A549 (cell line): ENCODE measurements around the gene TNRC6C. TPM values are rescaled to one million over a fixed set of nuclear protein-coding genes. Genes with fewer than 3 reads are reported as not detected.

Source experiments
- ATAC-seq, 2 experiments: fragments of 200-7000 bp in 1 of 2; fragments of >200 bp in 1 of 2; cut with Nextera tagmentation in 1 of 2; cut with Tn5 transposase in 1 of 2; 3 replicates each; pipeline versions ENCODE4 v1.8.0 to v1.9.1; 2018 to 2020; ENCODE audit warnings: mild to moderate bottlenecking in 1 of 2, moderate library complexity in 1 of 2
- CTCF ChIA-PET: fragments of 300-600 bp; sonication (Branson Sonifier 250); formaldehyde crosslinking; extraction: SDS; loops from one replicate; lab custom pipeline; 2021; ENCODE audit warnings: antibody characterized with exemption, inconsistent platforms; lab: Yijun Ruan, JAX
- POLR2A ChIA-PET: fragments of 350-600 bp; formaldehyde crosslinking; extraction: SDS; loops from one replicate; lab custom pipeline; 2021; ENCODE audit warnings: antibody characterized with exemption, inconsistent platforms; lab: Yijun Ruan, JAX
- DNase-seq, 2 experiments: peaks; one replicate each; pipeline versions ENCODE4 v3.0.0 to v3.0.0-alpha.2; 2011 to 2016; ENCODE audit warnings: low read depth in 1 of 2, low spot score in 1 of 2
- FAIRE-seq: peaks from 2 replicates; lab custom pipeline; 2011; peaks lifted over from hg19 to GRCh38; lab: Jason Lieb, UNC
- H3K27ac ChIP-seq, 2 experiments: fragments of >200 bp; sonication (Bioruptor Twin); formaldehyde crosslinking; 3 replicates each; pipeline ENCODE4 v1.5.1; 2016 to 2017
- H3K4me1 ChIP-seq: fragments of >200 bp; sonication (Bioruptor Twin); formaldehyde crosslinking; 3 replicates; pipeline ENCODE4 v1.6.1; 2016
- H3K4me2 ChIP-seq: fragments of >200 bp; sonication (Bioruptor Twin); formaldehyde crosslinking; 3 replicates; pipeline ENCODE4 v1.6.1; 2016
- H3K4me3 ChIP-seq: fragments of >200 bp; sonication (Bioruptor Twin); formaldehyde crosslinking; 3 replicates; pipeline ENCODE4 v1.5.1; 2016
- H3K9me3 ChIP-seq: fragments of >200 bp; sonication (Bioruptor Twin); formaldehyde crosslinking; 3 replicates; pipeline ENCODE4 v1.6.1; 2016
- BHLHE40 ChIP-seq: IDR thresholded peaks from 2 replicates; pipeline ENCODE4 v1.6.1; 2012; ENCODE audit warnings: low read depth, low read length, inconsistent platforms
- CBX2 ChIP-seq: fragments of 200-600 bp; sonication (generic); IDR thresholded peaks from 2 replicates; pipeline ENCODE4 v1.6.1; 2016; ENCODE audit warnings: low read depth, mild to moderate bottlenecking, borderline replicate concordance
- CBX8 ChIP-seq: fragments of 200-600 bp; sonication (generic); IDR thresholded peaks from 2 replicates; pipeline ENCODE4 v1.6.1; 2016
- EHF ChIP-seq: fragments of 250-450 bp; sonication (Bioruptor Pico); IDR thresholded peaks from 2 replicates; pipeline ENCODE4 v1.5.0; 2020; ENCODE audit warnings: mild to moderate bottlenecking
- EP300 ChIP-seq, 2 experiments: fragments of >200 bp; sonication (Bioruptor Twin); formaldehyde crosslinking; IDR thresholded peaks; 2 replicates in 1 of 2; 3 replicates in 1 of 2; pipeline ENCODE4 v1.6.1; 2016 to 2017
- GATA3 ChIP-seq: IDR thresholded peaks from 2 replicates; pipeline ENCODE4 v1.6.1; 2012; ENCODE audit warnings: borderline replicate concordance
- HEYL ChIP-seq: fragments of 250-450 bp; sonication (Bioruptor Pico); IDR thresholded peaks from 2 replicates; pipeline ENCODE4 v1.8.0; 2021; ENCODE audit warnings: mild to moderate bottlenecking, moderate library complexity
- HOXA7 ChIP-seq: fragments of 250-450 bp; sonication (Bioruptor Pico); IDR thresholded peaks from 2 replicates; pipeline ENCODE4 v1.5.0; 2020; ENCODE audit warnings: mild to moderate bottlenecking, moderate library complexity
- KDM1A ChIP-seq: fragments of 200-600 bp; sonication (generic); IDR thresholded peaks from 2 replicates; pipeline ENCODE4 v1.6.1; 2016; ENCODE audit warnings: low read depth, mild to moderate bottlenecking
- KDM5A ChIP-seq: fragments of 200-600 bp; sonication (generic); IDR thresholded peaks from 2 replicates; pipeline ENCODE4 v1.6.1; 2016; ENCODE audit warnings: antibody characterized with exemption, mild to moderate bottlenecking
- MAFK ChIP-seq: fragments of 450-650 bp; IDR thresholded peaks from 2 replicates; pipeline ENCODE4 v1.6.1; 2014; ENCODE audit not compliant: partially characterized antibody
- NFE2L2 ChIP-seq: fragments of 150-350 bp; conservative IDR thresholded peaks from 2 replicates; pipeline ENCODE4 v1.6.1; 2014; ENCODE audit warnings: low read length
- POLR2AphosphoS2 ChIP-seq: conservative IDR thresholded peaks from 2 replicates; pipeline ENCODE4 v1.6.1; 2012; ENCODE audit warnings: low read length, improper control_type of control experiment, inconsistent platforms
- RAD21 ChIP-seq, 2 experiments: fragments of >200 bp in 1 of 2; sonication (Bioruptor Twin) in 1 of 2; formaldehyde crosslinking in 1 of 2; IDR thresholded peaks in 1 of 2; conservative IDR thresholded peaks in 1 of 2; 2 replicates in 1 of 2; 3 replicates in 1 of 2; pipeline ENCODE4 v1.6.1; 2012 to 2018; ENCODE audit warnings: inconsistent platforms in 1 of 2
- RCOR1 ChIP-seq: fragments of 150-350 bp; IDR thresholded peaks from 2 replicates; pipeline ENCODE4 v1.6.1; 2014; ENCODE audit warnings: antibody characterized with exemption, low read length, low read depth
- SMC3 ChIP-seq: fragments of >200 bp; sonication (Bioruptor Twin); formaldehyde crosslinking; IDR thresholded peaks from 3 replicates; pipeline ENCODE4 v1.6.1; 2018; ENCODE audit warnings: inconsistent platforms
- SREBF2 ChIP-seq: fragments of 450-650 bp; IDR thresholded peaks from 2 replicates; pipeline ENCODE4 v1.6.1; 2014; ENCODE audit warnings: mild to moderate bottlenecking, moderate library complexity
- TFCP2L1 ChIP-seq: fragments of 250-450 bp; sonication (Bioruptor Pico); IDR thresholded peaks from 2 replicates; pipeline ENCODE4 v1.5.0; 2021; ENCODE audit warnings: mild to moderate bottlenecking
- TP53 ChIP-seq: fragments of 250-450 bp; sonication (Bioruptor Pico); IDR thresholded peaks from 2 replicates; pipeline ENCODE4 v1.5.0; 2021; ENCODE audit warnings: mild to moderate bottlenecking, moderate library complexity
- ZC3H11A ChIP-seq: fragments of 450-650 bp; IDR thresholded peaks from 2 replicates; pipeline ENCODE4 v1.6.1; 2014; ENCODE audit warnings: antibody characterized with exemption, mild to moderate bottlenecking
- WGBS: methylation state at CpG from one replicate; pipeline ENCODE4 v1.1.6; 2017; ENCODE audit errors: missing lambda C conversion rate; 5-methylcytosine and 5-hydroxymethylcytosine counted together
- polyA plus RNA-seq, 4 experiments: library from polyadenylated mRNA; depleted of rRNA in 3 of 4; stranded (reverse); fragments of >200 nt; fragmentation: RNase III in 1 of 4; extraction: RNeasy Plus Mini Kit Qiagen cat#74134 plus additional on column Dnase treatment in 1 of 4; gene quantifications; 2 replicates in 3 of 4; 3 replicates in 1 of 4; pipeline ENCODE4 v1.2.3, GENCODE V29; 2011 to 2017
- TF ChIP-seq, protein P1 (sequence below): IDR thresholded peaks from 2 replicates; pipeline ENCODE4 v1.6.1; 2012; ENCODE audit warnings: low read depth, borderline replicate concordance
- TF ChIP-seq, protein P2 (sequence below): fragments of 250-450 bp; sonication (Bioruptor Pico); IDR thresholded peaks from 2 replicates; pipeline ENCODE4 v1.5.0; 2021; ENCODE audit warnings: mild to moderate bottlenecking, moderate library complexity, borderline replicate concordance
- TF ChIP-seq, protein P3 (sequence below): fragments of 150-350 bp; IDR thresholded peaks from 2 replicates; pipeline ENCODE4 v1.6.1; 2014; ENCODE audit warnings: low read depth, mild to moderate bottlenecking, low read length

The TNRC6C gene
- polyA plus RNA-seq, 2 of the 4 experiments (the other 2 are of a cell fraction): 1.3 to 1.9 TPM

DNA sequence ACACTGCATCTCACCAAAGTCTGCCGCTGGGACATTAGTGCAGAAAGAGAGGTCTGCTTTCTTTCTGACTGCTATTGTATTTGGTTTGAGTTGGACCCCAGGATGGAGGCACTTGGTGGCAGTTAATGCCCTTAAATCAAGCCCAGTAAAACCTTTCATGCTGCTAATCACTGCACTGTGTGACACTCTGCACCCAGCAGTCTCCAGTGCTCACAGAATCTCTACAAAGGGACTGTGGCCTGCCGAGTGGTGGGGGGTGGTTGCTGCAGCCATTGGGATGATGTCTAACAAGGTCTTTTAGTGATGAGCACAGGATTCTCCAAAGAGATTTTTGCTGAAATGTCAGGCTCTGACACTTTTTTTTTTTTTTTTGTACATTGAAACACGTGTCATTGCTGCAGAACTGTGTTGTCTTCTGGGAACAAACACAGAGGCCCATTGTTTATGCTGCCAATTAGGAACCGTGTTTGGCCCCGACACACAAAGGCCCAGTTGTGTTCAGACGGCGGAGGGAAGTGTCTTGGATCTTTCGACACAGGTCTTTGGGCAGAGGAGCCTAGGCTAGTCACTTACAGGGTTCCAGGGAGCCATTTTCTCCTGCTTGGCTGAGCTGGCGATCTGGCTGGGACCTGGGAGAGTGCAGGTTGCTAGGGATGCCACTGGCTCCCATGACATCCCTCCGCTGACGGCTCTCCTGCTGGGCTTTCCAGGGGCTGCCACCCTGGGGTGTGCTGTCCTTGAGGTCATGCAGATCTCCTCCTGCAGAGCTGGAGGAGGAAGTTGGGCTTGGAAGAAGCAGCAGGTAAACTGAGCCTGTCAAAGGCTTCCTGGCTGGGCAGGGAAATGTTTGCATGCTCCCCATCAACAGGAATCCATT lies 16.2 kb upstream of the TNRC6C start:
- Histone ChIP-seq H3K4me3 (no peak overlapping the region), H3K4me2 (no peak overlapping the region), H3K27ac (no peak overlapping the region), H3K4me1 (no peaks in the 10 kb centered on the region), H3K9me3 (no peaks in the 10 kb centered on the region)
- ATAC-seq: no peak; a peak in 1 of 6 replicates
- POLR2A ChIA-PET: interaction anchor here (6.8 kb wide), 1 partner anchor 16 kb away, joined by 37 read pairs; the partner anchor contains the start of gene TNRC6C
- DNase-seq: no peak
- no peak for FAIRE-seq
- CTCF ChIA-PET: interaction anchor here (0.6 to 2.4 kb wide), 2 partner anchors 13 to 52 kb away, joined by 3 to 10 read pairs; no protein-coding TSS in a partner anchor
- WGBS: 60% methylated on average over 11 of the region's 11 CpGs
- no peak for TF ChIP-seq HEYL (CRISPR knock-in tag)
- no peak for TF ChIP-seq RCOR1
- TF ChIP-seq, protein P1, sequence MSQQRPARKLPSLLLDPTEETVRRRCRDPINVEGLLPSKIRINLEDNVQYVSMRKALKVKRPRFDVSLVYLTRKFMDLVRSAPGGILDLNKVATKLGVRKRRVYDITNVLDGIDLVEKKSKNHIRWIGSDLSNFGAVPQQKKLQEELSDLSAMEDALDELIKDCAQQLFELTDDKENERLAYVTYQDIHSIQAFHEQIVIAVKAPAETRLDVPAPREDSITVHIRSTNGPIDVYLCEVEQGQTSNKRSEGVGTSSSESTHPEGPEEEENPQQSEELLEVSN: no peak
- TF ChIP-seq EHF (CRISPR knock-in tag): no peak

DNA sequence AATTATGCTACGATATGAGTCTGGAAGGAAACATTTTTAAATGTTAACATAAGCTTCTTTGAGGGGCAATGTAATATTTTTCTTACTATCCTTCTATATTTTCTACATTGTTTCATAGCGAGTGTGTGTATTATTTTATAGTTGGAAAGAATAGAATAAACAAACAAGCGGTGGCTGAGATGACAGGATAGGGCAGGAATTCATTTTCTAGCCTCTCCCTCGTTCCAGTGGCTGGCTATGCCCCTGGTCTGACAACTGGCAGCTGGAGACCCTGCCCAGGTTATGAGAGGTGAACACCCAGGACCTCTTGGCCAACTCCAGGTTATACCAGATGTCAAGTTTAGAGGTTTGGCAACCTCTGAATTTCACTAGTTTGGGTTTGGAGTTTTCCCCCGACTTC lies 14.5 kb upstream of the TNRC6C start:
- DNase-seq (no peak), FAIRE-seq (no peak), ATAC-seq (no peak)
- WGBS: 16% methylated on average over 5 of the region's 5 CpGs
- Histone ChIP-seq H3K4me3 (no peak overlapping the region), H3K4me1 (no peaks in the 10 kb centered on the region), H3K4me2 (no peak overlapping the region), H3K27ac (no peak overlapping the region), H3K9me3 (0 out of 3 replicates have a peak, but pooled peaks cover under 1% of the 10 kb centered on the region)
- CTCF ChIA-PET: interaction anchor here (0.8 to 2.4 kb wide), 3 partner anchors 11 to 119 kb away, joined by 3 to 10 read pairs (median 4); no protein-coding TSS in a partner anchor
- no peak for TF ChIP-seq SMC3
- no peak for TF ChIP-seq TP53 (CRISPR knock-in tag)
- TF ChIP-seq, protein P1: no peak
- POLR2A ChIA-PET: interaction anchor here (6.8 kb wide), 1 partner anchor 14 kb away, joined by 37 read pairs; the partner anchor contains the start of gene TNRC6C

DNA sequence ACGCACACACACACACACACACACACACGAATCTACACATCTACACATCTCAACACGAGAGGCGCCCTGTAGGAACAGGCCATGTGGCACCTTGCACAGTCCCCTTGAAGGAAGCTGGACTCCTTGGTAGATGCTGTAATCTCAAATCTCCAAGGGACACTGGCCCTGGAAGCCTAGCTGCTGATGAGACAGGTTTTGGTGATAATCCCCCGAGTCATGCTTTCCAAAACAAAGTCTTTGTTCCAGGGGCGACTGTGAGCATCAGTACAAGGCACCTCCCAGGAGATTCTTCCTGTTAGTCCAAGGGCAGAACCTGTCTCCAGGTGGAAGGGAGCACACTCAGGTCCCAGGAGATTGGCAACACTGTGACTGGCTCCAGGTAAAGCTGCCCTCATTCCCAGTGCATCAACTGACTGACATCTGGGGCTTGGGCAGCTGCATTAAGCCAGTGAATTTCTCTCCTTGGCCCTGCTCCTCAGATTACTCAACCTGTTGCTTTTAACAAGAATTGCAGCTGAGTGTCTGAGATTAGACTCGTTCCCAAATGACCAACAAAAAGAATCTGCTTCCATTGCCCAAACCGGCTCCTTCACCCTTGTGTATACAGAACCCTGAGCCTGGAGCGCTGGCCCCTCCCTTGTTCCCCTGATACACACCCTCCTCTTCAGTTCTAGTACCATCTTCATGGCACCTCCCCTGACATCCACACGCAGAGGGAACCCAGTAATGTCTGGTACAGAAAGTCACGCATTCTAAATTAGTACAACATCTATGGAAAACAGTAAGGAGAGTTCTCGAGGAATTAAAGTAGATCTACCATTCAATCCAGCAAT lies 13.9 kb upstream of the TNRC6C start:
- Histone ChIP-seq H3K4me2 (no peak overlapping the region), H3K27ac (no peak overlapping the region), H3K9me3 (peaks cover 7% of the 10 kb centered on the region; the same call in 2 of the 3 replicates), H3K4me1 (no peaks in the 10 kb centered on the region), H3K4me3 (no peak overlapping the region)
- no peak for DNase-seq
- FAIRE-seq: no peak
- ChIA-PET POLR2A (interaction anchor here (6.8 kb wide), 1 partner anchor 13 kb away, joined by 37 read pairs; the partner anchor contains the start of gene TNRC6C), CTCF (interaction anchor here (0.6 to 1.2 kb wide), 3 partner anchors 17 to 401 kb away, joined by 3 read pairs; no protein-coding TSS in a partner anchor)
- ATAC-seq: no peak
- 44% methylated on average over 12 of the region's 12 CpGs for WGBS
- TF ChIP-seq HOXA7 (no peak), KDM5A (no peak), NFE2L2 (no peak), GATA3 (no peak), TFCP2L1 (CRISPR knock-in tag) (no peak), EP300 (IDR thresholded peaks at IDR 0.05) (no peak), ZC3H11A (no peak), RCOR1 (no peak), RAD21 (conservative IDR thresholded peaks at IDR 0.05 in 1 of 2, IDR thresholded peaks at IDR 0.05 in 1 of 2) (no peak), SREBF2 (no peak), CBX8 (no peak), MAFK (no peak), CBX2 (no peak), BHLHE40 (no peak), POLR2AphosphoS2 (no peak), KDM1A (no peak)
- TF ChIP-seq, protein P2, sequence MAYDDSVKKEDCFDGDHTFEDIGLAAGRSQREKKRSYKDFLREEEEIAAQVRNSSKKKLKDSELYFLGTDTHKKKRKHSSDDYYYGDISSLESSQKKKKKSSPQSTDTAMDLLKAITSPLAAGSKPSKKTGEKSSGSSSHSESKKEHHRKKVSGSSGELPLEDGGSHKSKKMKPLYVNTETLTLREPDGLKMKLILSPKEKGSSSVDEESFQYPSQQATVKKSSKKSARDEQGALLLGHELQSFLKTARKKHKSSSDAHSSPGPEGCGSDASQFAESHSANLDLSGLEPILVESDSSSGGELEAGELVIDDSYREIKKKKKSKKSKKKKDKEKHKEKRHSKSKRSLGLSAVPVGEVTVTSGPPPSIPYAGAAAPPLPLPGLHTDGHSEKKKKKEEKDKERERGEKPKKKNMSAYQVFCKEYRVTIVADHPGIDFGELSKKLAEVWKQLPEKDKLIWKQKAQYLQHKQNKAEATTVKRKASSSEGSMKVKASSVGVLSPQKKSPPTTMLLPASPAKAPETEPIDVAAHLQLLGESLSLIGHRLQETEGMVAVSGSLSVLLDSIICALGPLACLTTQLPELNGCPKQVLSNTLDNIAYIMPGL (CRISPR knock-in tag): no peak
- TF ChIP-seq, protein P3, sequence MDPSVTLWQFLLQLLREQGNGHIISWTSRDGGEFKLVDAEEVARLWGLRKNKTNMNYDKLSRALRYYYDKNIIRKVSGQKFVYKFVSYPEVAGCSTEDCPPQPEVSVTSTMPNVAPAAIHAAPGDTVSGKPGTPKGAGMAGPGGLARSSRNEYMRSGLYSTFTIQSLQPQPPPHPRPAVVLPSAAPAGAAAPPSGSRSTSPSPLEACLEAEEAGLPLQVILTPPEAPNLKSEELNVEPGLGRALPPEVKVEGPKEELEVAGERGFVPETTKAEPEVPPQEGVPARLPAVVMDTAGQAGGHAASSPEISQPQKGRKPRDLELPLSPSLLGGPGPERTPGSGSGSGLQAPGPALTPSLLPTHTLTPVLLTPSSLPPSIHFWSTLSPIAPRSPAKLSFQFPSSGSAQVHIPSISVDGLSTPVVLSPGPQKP: no peak
